Omental fat pad (tissue), 4 donors: ENCODE data around the gene ASB2. TPM values are rescaled to one million over a fixed set of nuclear protein-coding genes. Genes with fewer than 3 reads are reported as not detected.

Experiments used
- ATAC-seq: fragments of 150-250 bp; one replicate; pipeline ENCODE4 v1.9.1; 2016; ENCODE audit warnings: mild to moderate bottlenecking, moderate library complexity; ENCODE audit not compliant: low FRiP score
- DNase-seq: peaks from one replicate; pipeline ENCODE4 v3.0.0-alpha.2; 2019; ENCODE audit warnings: low spot score
- CTCF ChIP-seq, 3 donors: fragments of 450-650 bp; IDR thresholded peaks; one replicate each; pipeline ENCODE4 v1.5.1; 2016 to 2017; ENCODE audit warnings: antibody characterized with exemption in 3 of 3, mild to moderate bottlenecking in 3 of 3, moderate library complexity in 2 of 3
- total RNA-seq, 4 donors: library from RNA; depleted of rRNA; stranded (reverse); fragments of >200 nt; gene quantifications; one replicate each; pipeline ENCODE4 v1.1.0, GENCODE V29; 2016

Gene ASB2
- total RNA-seq, 4 donors from 2014 or later: 0.36 to 2.4 (median 0.56) TPM

DNA sequence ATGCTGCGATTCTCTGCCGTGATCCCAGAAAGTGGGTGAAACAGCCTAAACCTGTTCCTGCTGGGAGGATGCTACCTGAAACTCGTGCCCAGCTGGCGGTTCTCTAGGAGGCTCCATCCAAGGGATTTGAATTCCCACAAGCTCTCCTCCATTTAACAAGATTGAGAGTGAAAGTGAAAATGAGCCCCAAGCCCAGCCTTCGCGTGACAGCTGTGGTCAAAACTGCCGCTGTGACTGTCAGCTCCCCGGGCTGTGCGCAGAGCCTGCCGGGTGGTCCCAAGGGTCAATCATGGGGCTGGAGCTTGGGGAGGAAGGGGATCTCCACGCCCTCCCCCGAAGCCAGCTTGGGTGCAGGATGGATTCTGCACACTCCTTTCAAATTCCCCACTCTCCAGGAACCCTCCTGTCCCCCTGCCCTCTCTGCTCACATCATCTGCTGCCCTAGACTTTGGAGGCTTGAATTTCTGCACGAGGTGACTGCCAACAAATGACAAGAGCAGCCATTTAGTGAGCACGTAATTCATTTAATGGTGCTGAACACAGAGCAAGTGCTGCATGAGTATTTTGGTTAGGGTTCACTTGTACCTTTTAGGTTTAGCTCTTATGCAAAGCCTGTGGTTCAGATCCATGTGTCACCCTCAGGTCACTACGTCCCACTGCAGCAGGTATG, 5.3 kb downstream of the ASB2 start:
- no peak for ATAC-seq
- TF ChIP-seq CTCF (IDR thresholded peaks at IDR 0.05): no peak
- no peak for DNase-seq

- TF ChIP-seq CTCF (IDR thresholded peaks at IDR 0.05): no peak
- DNase-seq: no peak
- no peak for ATAC-seq
Observed at GRCh38 chr14:93970585-93970964, 5.8 kb downstream of the ASB2 start.

- DNase-seq: no peak
Observed at GRCh38 chr14:93969082-93969828, 7.1 kb downstream of the ASB2 start.

GRCh38 chr14:93967637-93968250, 8.6 kb downstream of the ASB2 start:
- no peak for TF ChIP-seq CTCF (IDR thresholded peaks at IDR 0.05)
- no peak for ATAC-seq

More at GRCh38 chr14:93969082-93969828, 7.1 kb downstream of the ASB2 start:
- no peak for TF ChIP-seq CTCF (IDR thresholded peaks at IDR 0.05)
- ATAC-seq: no peak

DNA sequence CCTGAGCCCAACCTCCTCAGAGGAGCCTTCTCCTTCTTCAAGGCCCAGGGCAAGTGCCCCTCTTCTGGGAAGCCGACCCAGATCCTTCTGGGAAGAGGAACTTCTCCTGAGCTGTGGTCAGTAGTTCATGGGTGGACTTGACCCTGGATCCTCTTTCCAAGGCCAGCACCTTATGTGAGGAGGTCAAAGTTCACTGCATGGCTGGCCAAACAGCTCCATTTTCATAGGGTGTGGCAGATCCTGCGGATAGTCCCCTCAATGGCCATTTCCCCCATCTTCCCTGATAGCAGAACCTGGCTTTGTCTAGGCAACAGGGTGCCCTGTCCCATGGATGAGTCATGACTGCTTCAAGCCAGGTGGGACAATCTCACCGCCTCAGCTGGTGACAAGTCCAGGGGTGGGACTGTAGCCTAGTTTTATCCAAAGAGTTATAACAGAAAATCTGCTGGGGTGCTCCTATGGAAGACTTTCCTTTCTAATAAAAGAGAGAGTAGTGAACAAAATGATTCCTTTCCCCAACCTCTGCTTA, 10.4 kb downstream of the ASB2 start:
- DNase-seq (no peak), ATAC-seq (no peak)
- no peak for TF ChIP-seq CTCF (IDR thresholded peaks at IDR 0.05)

More at GRCh38 chr14:93967637-93968250, 8.6 kb downstream of the ASB2 start:
- DNase-seq: no peak

DNA sequence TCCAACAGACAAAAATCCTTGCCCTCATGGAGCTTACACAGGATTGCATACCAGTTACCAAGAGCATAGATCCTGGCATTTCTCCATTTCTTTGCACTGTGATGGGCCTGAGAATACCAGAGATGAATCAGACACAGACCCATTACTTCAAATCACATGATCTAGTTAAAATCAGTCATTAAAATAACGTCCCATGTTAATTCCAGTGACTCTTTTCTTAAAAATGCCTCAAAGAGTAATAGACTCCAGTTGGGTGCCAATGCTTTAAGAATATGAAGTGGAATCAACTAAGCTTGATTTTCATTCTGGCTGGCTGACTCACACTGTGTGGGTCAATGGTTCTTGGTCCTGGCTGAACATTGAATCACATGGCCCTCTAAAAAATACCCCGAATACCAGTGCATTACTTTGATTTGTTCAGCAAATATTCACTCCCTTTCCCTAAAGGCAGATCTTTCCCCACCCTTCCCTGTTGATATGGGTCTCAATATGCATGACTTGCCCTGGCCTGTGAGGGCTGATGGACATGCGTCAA, 11.0 kb downstream of the ASB2 start:
- ATAC-seq (peak; percentile 49), DNase-seq (no peak)
- no peak for TF ChIP-seq CTCF (IDR thresholded peaks at IDR 0.05)
